Measurements from ENCODE around the gene ILF2. TPM values are rescaled to one million over a fixed set of nuclear protein-coding genes. Genes with fewer than 3 reads are reported as not detected.

ILF2 gene
- total and polyA plus RNA-seq, 2 of the 13 experiments (the other 11 are each of a cell fraction or from before 2014, with no cell fraction given) = 292 to 366 TPM

- peak; percentile 56 for TF ChIP-seq ISL2 (CRISPR knock-in tag; IDR thresholded peaks at IDR 0.05)
- TF ChIP-seq TFE3 (CRISPR knock-in tag; IDR thresholded peaks at IDR 0.05) = peak; percentile 69
- TF ChIP-seq POLR2AphosphoS5 (IDR thresholded peaks at IDR 0.05; ENCODE audit: low read depth, low read length) = peak; percentile 83
- 0 out of 2 replicates have a peak, but pooled peaks have one; percentile 31 for TF ChIP-seq PRDM15 (CRISPR knock-in tag; IDR thresholded peaks at IDR 0.05)
- TF ChIP-seq ZNF580 (CRISPR knock-in tag; IDR thresholded peaks at IDR 0.05; ENCODE audit: borderline replicate concordance, low read depth) = peak; percentile 80; the same call in 1 of the 2 replicates
- no peak for TF ChIP-seq TRAFD1 (CRISPR knock-in tag; IDR thresholded peaks at IDR 0.05; ENCODE audit: borderline replicate concordance)
- TF ChIP-seq PHF20 (CRISPR knock-in tag; IDR thresholded peaks at IDR 0.05) = peak; percentile 75
- TF ChIP-seq MEIS2 (CRISPR knock-in tag; IDR thresholded peaks at IDR 0.05) = no peak
- no peak for TF ChIP-seq CREB1 (IDR thresholded peaks at IDR 0.05)
- TF ChIP-seq CREB1 (CRISPR knock-in tag; IDR thresholded peaks at IDR 0.05) = peak; percentile 80
- peak; percentile 76; the same call in 1 of the 2 replicates for TF ChIP-seq ZNF280B (CRISPR knock-in tag; IDR thresholded peaks at IDR 0.05; ENCODE audit: borderline replicate concordance)
- TF ChIP-seq ZNF224 (CRISPR knock-in tag; IDR thresholded peaks at IDR 0.05) = peak; percentile 84; the same call in 1 of the 2 replicates
- 0 out of 2 replicates have a peak, but pooled peaks have one; percentile 18 for TF ChIP-seq ZNF619 (CRISPR knock-in tag; IDR thresholded peaks at IDR 0.05)
- TF ChIP-seq ZNF430 (CRISPR knock-in tag; IDR thresholded peaks at IDR 0.05) = 0 out of 2 replicates have a peak, but pooled peaks have one; percentile 54
- no peak for TF ChIP-seq ZFP62 (CRISPR knock-in tag; IDR thresholded peaks at IDR 0.05)
- peak; percentile 71 for TF ChIP-seq TBX2 (CRISPR knock-in tag; IDR thresholded peaks at IDR 0.05; ENCODE audit: borderline replicate concordance)
- no peak for TF ChIP-seq ZNF20 (CRISPR knock-in tag; IDR thresholded peaks at IDR 0.05)
- peak; percentile 39; the same call in 1 of the 2 replicates for TF ChIP-seq RXRA (CRISPR knock-in tag; IDR thresholded peaks at IDR 0.05)
- peak; percentile 57; the same call in 1 of the 2 replicates for TF ChIP-seq ZNF343 (CRISPR knock-in tag; IDR thresholded peaks at IDR 0.05)
- TF ChIP-seq POGZ (CRISPR knock-in tag; IDR thresholded peaks at IDR 0.05) = peak; percentile 80
- TF ChIP-seq NR2C2 (CRISPR knock-in tag; IDR thresholded peaks at IDR 0.05; ENCODE audit: borderline replicate concordance) = peak; percentile 89
Observed at GRCh38 chr1:153658400-153659174, 12.2 kb downstream of the ILF2 start, which contains the start of gene SNAPIN (continued).
